Parathyroid adenoma (tissue), 2 donors: ENCODE measurements around the gene FBXO8.

Experiments
- H2AFZ ChIP-seq: fragments of 300-600 bp; sonication (generic); one replicate; pipeline ENCODE4 v1.7.0; 2017; ENCODE audit warnings: antibody characterized with exemption, mild to moderate bottlenecking
- H3K27ac ChIP-seq: fragments of 300-600 bp; sonication (generic); one replicate; pipeline ENCODE4 v1.7.0; 2017
- H3K27me3 ChIP-seq: fragments of 300-600 bp; sonication (generic); one replicate; pipeline ENCODE4 v1.7.0; 2017; ENCODE audit warnings: low read length; ENCODE audit not compliant: control insufficient read depth, insufficient read depth
- H3K36me3 ChIP-seq: fragments of 300-600 bp; sonication (generic); one replicate; pipeline ENCODE4 v1.7.0; 2017; ENCODE audit warnings: low read length; ENCODE audit not compliant: control insufficient read depth, insufficient read depth
- H3K4me1 ChIP-seq: fragments of 300-600 bp; sonication (generic); one replicate; pipeline ENCODE4 v1.7.0; 2017; ENCODE audit warnings: control low read depth
- H3K4me2 ChIP-seq: fragments of 300-600 bp; sonication (generic); one replicate; pipeline ENCODE4 v1.7.0; 2017; ENCODE audit warnings: low read length
- H3K4me3 ChIP-seq: fragments of 300-600 bp; sonication (generic); one replicate; pipeline ENCODE4 v1.7.0; 2017; ENCODE audit warnings: low read depth, low read length
- H3K79me2 ChIP-seq: fragments of 300-600 bp; sonication (generic); one replicate; pipeline ENCODE4 v1.7.0; 2017; ENCODE audit warnings: control low read depth
- H3K9ac ChIP-seq: fragments of 300-600 bp; sonication (generic); one replicate; pipeline ENCODE4 v1.7.0; 2017; ENCODE audit warnings: mild to moderate bottlenecking
- H3K9me3 ChIP-seq: fragments of 300-600 bp; sonication (generic); one replicate; pipeline ENCODE4 v1.7.0; 2017; ENCODE audit warnings: low read length; ENCODE audit not compliant: control insufficient read depth
- CTCF ChIP-seq: fragments of 300-600 bp; sonication (generic); IDR thresholded peaks from one replicate; pipeline ENCODE4 v1.7.0; 2017; ENCODE audit warnings: antibody characterized with exemption, mild to moderate bottlenecking
- donor health status: primary hyperparathyroidism.

The FBXO8 gene

GRCh38 chr4:174215961-174216680 is 67.3 kb downstream of the FBXO8 start:
- H3K9ac ChIP-seq = no peak overlapping the region
- no peak overlapping the region for H2AFZ ChIP-seq
- H3K79me2 ChIP-seq = no peaks in the 10 kb centered on the region
- TF ChIP-seq CTCF = no peak
- H3K4me3 ChIP-seq = no peak overlapping the region
- no peaks in the 10 kb centered on the region for H3K9me3 ChIP-seq
- no peaks in the 10 kb centered on the region for H3K4me1 ChIP-seq
- no peak overlapping the region for H3K27ac ChIP-seq
- H3K27me3 ChIP-seq = peaks cover 14% of the 10 kb centered on the region
- no peak overlapping the region for H3K4me2 ChIP-seq
- H3K36me3 ChIP-seq = no peaks in the 10 kb centered on the region

GRCh38 chr4:174215057-174215456 is 68.4 kb downstream of the FBXO8 start:
- Histone ChIP-seq H3K27ac (no peak overlapping the region), H3K9me3 (no peaks in the 10 kb centered on the region), H3K27me3 (peaks cover 14% of the 10 kb centered on the region), H3K4me3 (no peak overlapping the region), H3K9ac (no peak overlapping the region), H2AFZ (no peak overlapping the region), H3K4me2 (no peak overlapping the region), H3K79me2 (no peaks in the 10 kb centered on the region), H3K36me3 (no peaks in the 10 kb centered on the region), H3K4me1 (no peaks in the 10 kb centered on the region)
- no peak for TF ChIP-seq CTCF

- TF ChIP-seq CTCF = no peak
- H3K9me3 ChIP-seq = no peaks in the 10 kb centered on the region
- no peak overlapping the region for H3K9ac ChIP-seq
- H3K4me2 ChIP-seq = no peak overlapping the region
- H3K27me3 ChIP-seq = peaks cover 14% of the 10 kb centered on the region
- no peaks in the 10 kb centered on the region for H3K36me3 ChIP-seq
- no peak overlapping the region for H2AFZ ChIP-seq
- H3K4me3 ChIP-seq = no peak overlapping the region
- no peak overlapping the region for H3K27ac ChIP-seq
- no peaks in the 10 kb centered on the region for H3K4me1 ChIP-seq
- H3K79me2 ChIP-seq = no peaks in the 10 kb centered on the region
Observed at GRCh38 chr4:174214101-174214878, 69.2 kb downstream of the FBXO8 start.

- Histone ChIP-seq H3K27me3 (peaks cover 11% of the 10 kb centered on the region), H3K27ac (no peak overlapping the region), H2AFZ (no peak overlapping the region), H3K4me3 (no peak overlapping the region), H3K36me3 (no peaks in the 10 kb centered on the region), H3K9ac (no peak overlapping the region), H3K79me2 (no peaks in the 10 kb centered on the region), H3K4me2 (no peak overlapping the region), H3K9me3 (no peaks in the 10 kb centered on the region), H3K4me1 (no peaks in the 10 kb centered on the region)
- no peak for TF ChIP-seq CTCF
Observed at GRCh38 chr4:174213731-174214100, 69.8 kb downstream of the FBXO8 start.
